Measurements from ENCODE around the gene SH2D4B. TPM values are rescaled to one million over a fixed set of nuclear protein-coding genes. Genes with fewer than 3 reads are reported as not detected.
"Not testable (repeated sequence)": the region's sequence is repeated elsewhere in the genome, so short reads cannot be mapped to it uniquely, and the experiment has no call there.

SH2D4B gene
- total RNA-seq, 1 donor from 2014 or later: 0.07 TPM

GRCh38 chr10:80530816-80531215, 6.9 kb upstream of the SH2D4B start:
- no peaks in the 10 kb centered on the region for H3K27me3 Mint-ChIP-seq (ENCODE audit: low read depth)
- H3K27ac Mint-ChIP-seq (ENCODE audit: unreplicated experiment): no peak overlapping the region
- no peak overlapping the region for H3K4me3 Mint-ChIP-seq (ENCODE audit: unreplicated experiment)
- no peak for TF ChIP-seq CTCF (IDR thresholded peaks at IDR 0.05)
- no peaks in the 10 kb centered on the region for H3K4me1 Mint-ChIP-seq (ENCODE audit: low read depth)
- no peaks in the 10 kb centered on the region for H3K9me3 Mint-ChIP-seq (ENCODE audit: low read depth)
- DNase-seq (ENCODE audit: low spot score): no peak
- H3K36me3 Mint-ChIP-seq (ENCODE audit: low read depth): no peaks in the 10 kb centered on the region

GRCh38 chr10:80532571-80532970, 5.1 kb upstream of the SH2D4B start:
- Mint-ChIP-seq H3K27ac (ENCODE audit: unreplicated experiment) (no peak overlapping the region), H3K27me3 (ENCODE audit: low read depth) (no peaks in the 10 kb centered on the region), H3K9me3 (ENCODE audit: low read depth) (no peaks in the 10 kb centered on the region), H3K36me3 (ENCODE audit: low read depth) (no peaks in the 10 kb centered on the region), H3K4me1 (ENCODE audit: low read depth) (no peaks in the 10 kb centered on the region), H3K4me3 (ENCODE audit: unreplicated experiment) (no peak overlapping the region)
- TF ChIP-seq CTCF (IDR thresholded peaks at IDR 0.05): no peak
- DNase-seq (ENCODE audit: low spot score): peak; percentile 33

GRCh38 chr10:80534059-80534458, 3.6 kb upstream of the SH2D4B start:
- DNase-seq (ENCODE audit: low spot score): peak; percentile 37
- not testable (repeated sequence) for H3K4me3 Mint-ChIP-seq (ENCODE audit: unreplicated experiment); H3K27ac Mint-ChIP-seq (ENCODE audit: unreplicated experiment); H3K4me1 Mint-ChIP-seq (ENCODE audit: low read depth); H3K27me3 Mint-ChIP-seq (ENCODE audit: low read depth); H3K9me3 Mint-ChIP-seq (ENCODE audit: low read depth); H3K36me3 Mint-ChIP-seq (ENCODE audit: low read depth)

GRCh38 chr10:80534646-80535045, 3.1 kb upstream of the SH2D4B start:
- H3K27me3 Mint-ChIP-seq (ENCODE audit: low read depth); H3K9me3 Mint-ChIP-seq (ENCODE audit: low read depth); H3K4me3 Mint-ChIP-seq (ENCODE audit: unreplicated experiment); H3K4me1 Mint-ChIP-seq (ENCODE audit: low read depth); H3K27ac Mint-ChIP-seq (ENCODE audit: unreplicated experiment); H3K36me3 Mint-ChIP-seq (ENCODE audit: low read depth): not testable (repeated sequence)
- peak; percentile 20 for DNase-seq (ENCODE audit: low spot score)

DNA sequence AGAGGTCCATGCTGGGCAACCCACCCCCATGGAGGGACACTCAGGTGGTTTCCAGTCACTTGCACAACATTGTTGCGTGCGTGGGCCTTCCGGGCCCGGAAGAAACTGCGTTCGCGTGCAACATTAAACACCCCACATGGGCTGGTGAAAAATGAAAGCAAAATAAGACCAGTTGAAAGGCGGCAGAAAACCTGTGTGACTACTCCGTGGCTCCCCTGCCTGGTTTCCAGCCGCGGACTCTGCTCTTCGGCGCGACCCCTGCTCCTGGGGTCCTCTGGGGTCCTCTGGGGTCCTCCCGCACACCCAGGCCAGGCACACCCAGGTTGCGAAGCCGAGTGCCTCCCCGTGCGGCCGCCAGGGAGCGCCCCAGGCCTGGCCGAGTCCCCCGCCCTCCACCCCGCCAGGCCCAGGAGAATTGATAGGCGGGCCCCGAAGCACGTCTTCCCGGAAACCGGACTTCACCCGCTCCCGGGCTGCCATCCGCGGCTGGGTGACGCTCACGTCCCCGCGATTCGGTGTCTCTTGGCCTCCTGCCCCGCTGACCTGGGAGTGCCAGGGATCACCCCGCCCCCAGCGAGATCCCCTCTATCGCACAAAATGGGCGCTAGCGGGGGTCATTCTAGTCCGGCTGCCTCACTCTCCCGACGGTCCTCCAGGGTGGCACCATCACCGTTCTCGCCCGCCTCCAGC, 1.9 kb upstream of the SH2D4B start:
- no peak overlapping the region for H3K4me3 Mint-ChIP-seq (ENCODE audit: unreplicated experiment)
- no peaks in the 10 kb centered on the region for H3K9me3 Mint-ChIP-seq (ENCODE audit: low read depth)
- no peak overlapping the region for H3K27ac Mint-ChIP-seq (ENCODE audit: unreplicated experiment)
- H3K36me3 Mint-ChIP-seq (ENCODE audit: low read depth): no peaks in the 10 kb centered on the region
- TF ChIP-seq CTCF (IDR thresholded peaks at IDR 0.05): peak; percentile 25
- DNase-seq (ENCODE audit: low spot score): peak; percentile 84
- peaks cover 2% of the 10 kb centered on the region for H3K27me3 Mint-ChIP-seq (ENCODE audit: low read depth)
- H3K4me1 Mint-ChIP-seq (ENCODE audit: low read depth): no peaks in the 10 kb centered on the region

DNA sequence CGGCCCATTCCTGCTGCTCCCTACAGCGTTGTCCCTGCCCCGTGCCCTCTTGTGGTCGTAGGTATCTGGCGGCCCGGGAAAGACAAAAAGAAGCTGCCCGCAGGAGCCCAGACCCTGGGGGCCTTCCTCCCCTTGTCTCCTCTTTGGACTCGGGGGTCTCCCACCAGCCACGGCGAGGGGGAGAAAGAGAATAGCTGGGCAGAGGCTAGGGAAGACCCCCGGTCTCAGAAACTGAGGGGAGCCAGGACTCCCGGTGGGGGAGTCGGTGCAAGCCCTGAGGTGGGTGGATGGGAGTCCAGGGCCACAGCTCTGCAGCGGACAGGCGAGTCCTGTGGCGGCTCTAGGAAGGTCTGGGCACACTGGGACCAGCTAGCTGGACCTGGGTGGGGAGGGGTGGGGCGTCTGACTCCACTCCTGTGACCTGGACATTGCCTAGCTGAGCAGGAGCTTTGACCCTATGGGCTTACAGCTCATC, 1.3 kb upstream of the SH2D4B start:
- Mint-ChIP-seq H3K27me3 (ENCODE audit: low read depth) (peaks cover 5% of the 10 kb centered on the region), H3K36me3 (ENCODE audit: low read depth) (no peaks in the 10 kb centered on the region), H3K4me3 (ENCODE audit: unreplicated experiment) (no peak overlapping the region), H3K9me3 (ENCODE audit: low read depth) (no peaks in the 10 kb centered on the region), H3K4me1 (ENCODE audit: low read depth) (no peaks in the 10 kb centered on the region), H3K27ac (ENCODE audit: unreplicated experiment) (no peak overlapping the region)
- TF ChIP-seq CTCF (IDR thresholded peaks at IDR 0.05): no peak
- DNase-seq (ENCODE audit: low spot score): peak; percentile 68
